ENCODE data around the gene PFKFB1.

DNA sequence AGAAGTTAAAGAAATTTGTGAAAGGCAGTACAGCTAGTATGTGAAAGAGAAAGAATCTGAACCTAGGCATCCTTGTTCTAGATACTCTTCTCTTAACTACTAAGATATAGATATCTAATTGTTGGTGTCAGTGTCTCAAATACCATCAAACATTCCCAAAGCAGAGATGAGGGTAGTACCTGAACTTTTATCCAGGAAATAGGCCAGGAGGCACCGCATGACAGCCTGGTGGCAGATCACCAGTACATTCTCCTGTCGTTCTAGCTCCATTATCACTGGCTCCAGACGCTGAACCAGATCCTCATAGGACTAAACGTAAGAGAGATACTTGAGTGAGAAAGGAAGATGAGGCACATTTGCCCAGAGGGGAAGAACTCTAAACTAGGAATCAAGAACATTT, 56.6 kb downstream of the PFKFB1 start:
- no peak for TF ChIP-seq POLR2A (IDR thresholded peaks at IDR 0.05; ENCODE audit: extremely low read depth, insufficient read length)
- TF ChIP-seq, protein P1, sequence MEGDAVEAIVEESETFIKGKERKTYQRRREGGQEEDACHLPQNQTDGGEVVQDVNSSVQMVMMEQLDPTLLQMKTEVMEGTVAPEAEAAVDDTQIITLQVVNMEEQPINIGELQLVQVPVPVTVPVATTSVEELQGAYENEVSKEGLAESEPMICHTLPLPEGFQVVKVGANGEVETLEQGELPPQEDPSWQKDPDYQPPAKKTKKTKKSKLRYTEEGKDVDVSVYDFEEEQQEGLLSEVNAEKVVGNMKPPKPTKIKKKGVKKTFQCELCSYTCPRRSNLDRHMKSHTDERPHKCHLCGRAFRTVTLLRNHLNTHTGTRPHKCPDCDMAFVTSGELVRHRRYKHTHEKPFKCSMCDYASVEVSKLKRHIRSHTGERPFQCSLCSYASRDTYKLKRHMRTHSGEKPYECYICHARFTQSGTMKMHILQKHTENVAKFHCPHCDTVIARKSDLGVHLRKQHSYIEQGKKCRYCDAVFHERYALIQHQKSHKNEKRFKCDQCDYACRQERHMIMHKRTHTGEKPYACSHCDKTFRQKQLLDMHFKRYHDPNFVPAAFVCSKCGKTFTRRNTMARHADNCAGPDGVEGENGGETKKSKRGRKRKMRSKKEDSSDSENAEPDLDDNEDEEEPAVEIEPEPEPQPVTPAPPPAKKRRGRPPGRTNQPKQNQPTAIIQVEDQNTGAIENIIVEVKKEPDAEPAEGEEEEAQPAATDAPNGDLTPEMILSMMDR (IDR thresholded peaks at IDR 0.05; ENCODE audit: low read depth, low read length) = no peak
- TF ChIP-seq, protein P2, sequence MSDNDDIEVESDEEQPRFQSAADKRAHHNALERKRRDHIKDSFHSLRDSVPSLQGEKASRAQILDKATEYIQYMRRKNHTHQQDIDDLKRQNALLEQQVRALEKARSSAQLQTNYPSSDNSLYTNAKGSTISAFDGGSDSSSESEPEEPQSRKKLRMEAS (IDR thresholded peaks at IDR 0.05; ENCODE audit: low read depth, low read length) = no peak

All from NB4 (cell line).